NCI-H1694 treated with DMSO at 0.1 percent for 48 hours (cell line): ENCODE measurements around the gene SLC35D1.

Source experiments
- DNase-seq: peaks from one replicate; lab custom pipeline; 2025; lab: John Stamatoyannopoulos, UW

SLC35D1 gene

GRCh38 chr1:67044631-67045270, 9.2 kb downstream of the SLC35D1 start:
- DNase-seq = no peak

- DNase-seq = no peak
Observed at GRCh38 chr1:67043366-67043765, 10.6 kb downstream of the SLC35D1 start.

GRCh38 chr1:67041841-67042503, 12.0 kb downstream of the SLC35D1 start:
- DNase-seq = no peak

DNA sequence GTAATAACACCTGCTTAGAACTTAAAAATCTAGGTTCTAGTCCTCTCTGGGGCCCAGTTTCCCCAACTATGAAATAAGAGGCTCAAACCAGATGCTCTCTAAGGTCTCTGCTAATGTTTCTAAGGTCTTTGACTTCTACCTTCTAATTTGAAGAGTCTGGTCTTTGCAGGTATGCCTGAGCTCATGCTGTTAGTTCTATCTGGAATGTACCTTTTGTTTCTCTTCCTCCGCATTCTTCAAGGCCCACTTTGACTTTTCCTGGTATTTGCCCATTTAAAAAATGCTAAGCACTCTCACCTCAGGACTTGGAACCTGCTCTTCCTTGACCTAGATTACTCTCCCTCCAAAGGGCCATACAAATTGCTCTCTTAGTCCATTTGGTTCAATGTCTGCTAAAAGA, 13.5 kb downstream of the SLC35D1 start:
- DNase-seq = no peak

DNA sequence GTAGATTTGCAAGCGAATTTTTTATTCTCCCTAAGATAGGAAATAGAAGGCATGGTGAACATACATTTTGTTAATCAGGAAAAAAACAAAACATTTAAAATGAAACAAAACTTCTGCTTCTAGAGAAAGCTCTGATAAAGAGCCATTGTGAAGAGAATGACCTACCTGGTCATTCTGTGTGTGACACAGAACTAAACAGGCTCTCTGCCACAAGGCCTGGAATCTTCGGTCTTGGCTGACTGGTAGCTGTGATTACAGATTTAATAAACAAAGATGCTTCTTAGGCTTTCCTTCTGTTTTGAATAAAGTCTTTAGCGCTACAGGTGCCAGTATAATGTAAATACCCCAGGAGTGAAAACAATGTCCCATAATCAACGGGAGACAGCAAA, 22.1 kb downstream of the SLC35D1 start:
- no peak for DNase-seq

- DNase-seq = no peak
Observed at GRCh38 chr1:67031121-67031858, 22.7 kb downstream of the SLC35D1 start.

- no peak for DNase-seq
Observed at GRCh38 chr1:67029472-67029871, 24.5 kb downstream of the SLC35D1 start.

DNA sequence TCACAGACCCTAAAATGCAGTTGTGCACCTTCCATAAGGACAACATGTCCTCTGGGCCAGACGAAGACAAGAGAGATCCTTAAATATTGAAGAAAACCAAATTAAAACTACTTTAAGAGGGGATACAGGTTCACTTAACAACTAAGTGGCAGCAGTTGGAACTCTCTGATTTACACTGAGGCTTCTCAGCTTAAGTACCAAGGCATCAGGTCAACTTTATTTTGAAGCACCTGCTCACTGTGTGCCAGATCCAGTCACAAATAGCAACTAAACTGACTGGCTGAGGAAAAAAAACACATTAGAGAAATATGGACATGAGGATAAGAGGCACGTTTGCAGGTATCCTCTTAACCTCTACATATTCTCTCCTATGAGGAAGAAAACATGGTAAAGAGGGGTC, 33.2 kb downstream of the SLC35D1 start:
- no peak for DNase-seq

- no peak for DNase-seq
Observed at GRCh38 chr1:67020304-67020703, 33.6 kb downstream of the SLC35D1 start.

DNA sequence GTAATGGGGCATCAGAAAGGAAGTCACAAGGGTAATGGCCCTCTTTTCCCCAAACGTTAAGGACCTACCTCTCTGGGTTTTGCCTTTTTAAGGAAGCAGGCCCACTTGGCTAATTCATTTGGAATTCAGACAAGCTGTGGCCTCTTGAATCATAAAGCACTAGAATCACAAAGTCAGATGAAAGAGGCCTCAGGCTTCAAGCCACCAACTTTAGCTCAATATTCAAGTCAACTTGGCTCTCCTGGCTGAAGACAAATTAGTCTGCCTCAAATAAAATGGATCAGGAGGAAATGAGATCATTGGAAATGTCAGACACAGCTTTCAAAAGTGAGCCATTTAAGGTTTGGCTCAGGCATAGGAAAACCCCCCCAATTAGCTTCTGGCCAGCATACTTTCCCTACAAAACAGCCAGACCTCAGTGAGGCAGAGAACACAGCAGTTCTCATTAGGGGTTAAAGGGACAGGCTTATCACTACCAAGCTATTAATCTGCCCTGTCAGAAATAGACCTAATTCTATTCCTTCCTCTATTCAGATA, 34.3 kb downstream of the SLC35D1 start:
- no peak for DNase-seq

DNA sequence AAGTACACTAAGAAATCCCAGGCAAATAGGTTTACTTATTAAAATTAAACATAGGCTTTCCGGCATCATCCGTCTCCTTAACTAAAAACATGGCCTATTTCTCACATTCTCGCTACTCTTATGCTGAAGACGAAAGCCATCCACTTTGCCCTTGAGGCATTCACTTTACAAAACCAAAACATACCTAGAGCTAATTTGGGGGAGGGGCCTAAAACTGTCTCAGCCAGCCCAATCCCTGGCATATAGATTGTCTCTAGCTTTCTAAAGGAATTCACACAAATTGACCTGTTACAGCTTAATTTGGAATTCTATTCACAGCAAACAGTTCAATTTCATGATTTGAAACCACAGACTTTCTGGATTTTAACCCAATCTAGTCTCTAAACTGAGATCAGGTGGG, 34.8 kb downstream of the SLC35D1 start:
- DNase-seq = no peak

GRCh38 chr1:67018574-67018973, 35.4 kb downstream of the SLC35D1 start:
- no peak for DNase-seq

DNA sequence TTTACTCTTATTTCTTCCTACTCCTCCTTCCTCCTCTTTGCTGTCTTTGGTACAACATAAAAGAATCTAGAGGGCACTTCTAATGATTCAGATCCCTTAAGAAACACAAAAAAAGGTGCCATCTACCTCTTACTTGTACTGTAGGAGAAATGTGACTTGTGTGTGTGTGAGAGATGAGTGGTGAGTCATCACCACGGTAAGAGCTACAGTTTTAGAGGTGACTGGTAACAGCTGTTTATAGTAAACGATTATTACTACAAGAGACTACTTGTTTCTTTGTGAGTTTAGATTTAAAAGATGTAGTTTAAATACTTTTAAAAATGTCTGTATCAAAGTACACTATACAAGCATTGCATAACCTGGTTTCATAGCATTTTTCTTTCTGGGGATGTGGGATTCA, 40.4 kb downstream of the SLC35D1 start:
- DNase-seq = no peak

- no peak for DNase-seq
Observed at GRCh38 chr1:67009792-67010191, 44.2 kb downstream of the SLC35D1 start.

DNA sequence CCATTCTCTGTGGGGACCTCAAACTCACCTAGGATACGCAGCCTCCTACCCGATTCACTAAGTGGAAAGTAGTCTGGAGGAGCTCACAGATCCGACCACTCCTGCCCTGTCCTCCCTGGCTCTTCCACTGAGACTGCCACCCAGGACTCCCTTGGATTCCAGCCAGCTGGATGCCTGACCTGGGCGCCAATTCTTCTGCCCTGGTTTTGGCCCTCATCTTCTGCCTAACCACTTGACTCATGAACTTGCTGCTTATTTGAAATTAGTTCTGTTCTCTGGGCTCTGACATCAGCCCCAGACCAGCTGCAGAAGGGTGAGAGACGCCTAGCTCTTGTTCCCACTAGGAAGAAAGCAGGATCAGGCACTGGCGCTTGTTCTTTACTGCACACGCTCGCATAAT, 48.9 kb downstream of the SLC35D1 start:
- DNase-seq = no peak

DNA sequence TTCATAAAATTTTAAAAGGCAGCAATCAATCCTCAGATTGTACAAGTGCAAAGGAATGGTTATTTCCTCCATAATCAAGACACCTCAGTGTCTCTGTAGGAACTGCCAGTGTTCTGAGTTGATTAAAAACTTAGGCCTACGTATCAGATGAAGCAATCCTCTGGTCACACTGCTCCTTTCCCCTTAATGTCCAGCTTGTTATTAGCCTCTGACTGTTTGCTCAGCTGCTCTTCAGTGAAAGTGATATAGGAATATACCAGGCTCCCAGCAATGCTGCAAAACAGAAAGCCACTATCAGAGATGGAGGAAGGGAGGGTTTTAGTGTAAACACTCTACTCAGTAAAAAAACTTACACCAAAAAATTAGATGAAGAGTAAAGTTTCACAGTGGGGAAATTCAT, 49.8 kb downstream of the SLC35D1 start:
- no peak for DNase-seq

DNA sequence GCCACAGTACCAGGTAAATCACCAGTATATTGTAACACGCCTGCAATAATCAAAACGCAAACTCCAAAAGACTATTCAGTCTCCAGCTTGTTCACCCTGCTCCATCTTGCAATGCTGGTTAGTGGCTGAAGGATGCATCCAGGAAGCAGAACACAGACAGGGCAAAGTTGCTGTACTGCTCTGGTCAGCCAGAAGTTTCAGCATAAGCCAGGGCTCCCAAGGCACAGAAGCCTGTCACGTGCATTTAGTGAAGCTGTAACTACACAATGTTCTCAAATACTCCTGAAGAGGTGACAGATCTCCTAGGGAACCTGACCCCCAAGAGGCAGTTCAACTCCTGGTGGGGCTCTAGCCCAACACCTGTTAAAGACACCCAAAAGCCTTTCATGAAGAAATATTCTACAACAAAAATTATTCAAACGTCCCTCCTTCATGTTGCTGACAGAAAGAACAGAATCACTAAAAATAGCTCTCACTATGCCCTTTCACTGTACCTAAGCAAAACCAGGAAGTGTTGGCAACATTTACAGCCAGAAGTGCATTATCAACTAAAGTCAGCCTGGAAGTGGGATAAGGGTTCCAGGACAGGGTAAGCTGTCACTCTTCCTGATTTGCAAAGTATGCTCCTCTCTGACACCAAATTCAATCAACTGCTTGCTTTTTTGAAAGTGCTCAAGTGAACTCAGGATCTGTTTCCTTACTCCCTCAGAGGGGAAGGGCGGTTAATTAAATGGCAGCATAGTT, 52.1 kb downstream of the SLC35D1 start:
- DNase-seq = no peak

- no peak for DNase-seq
Observed at GRCh38 chr1:66999640-67000400, 54.1 kb downstream of the SLC35D1 start.

GRCh38 chr1:66998972-66999371, 55.0 kb downstream of the SLC35D1 start:
- DNase-seq = no peak

- peak; percentile 35 for DNase-seq
Observed at GRCh38 chr1:66996018-66996682, 57.8 kb downstream of the SLC35D1 start.

DNA sequence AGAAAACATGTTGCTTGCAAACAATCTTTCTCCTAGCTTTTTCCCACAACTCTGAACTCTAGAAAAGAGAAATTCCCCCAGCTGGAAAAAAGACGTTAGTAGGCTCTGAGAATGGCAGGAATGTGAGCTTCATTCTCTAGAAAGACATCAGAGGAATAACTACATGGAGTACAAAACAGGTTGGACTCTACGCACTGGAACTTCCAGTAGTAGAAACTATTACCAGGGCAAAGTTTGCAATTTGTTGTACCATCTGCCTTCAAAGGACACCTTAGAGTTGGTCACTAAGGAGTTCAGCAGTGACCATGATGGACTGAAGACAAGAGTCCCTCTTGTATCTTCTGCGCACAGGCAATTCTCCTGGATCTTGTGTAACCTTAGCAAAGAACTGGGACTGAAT, 60.9 kb downstream of the SLC35D1 start:
- DNase-seq = no peak
